Neural cell (in vitro differentiated cells): Measurements from ENCODE around the gene EFNA4.

ENCODE experiments used
- CTCF ChIP-seq: fragments of 450-650 bp; IDR thresholded peaks from 2 replicates; pipeline ENCODE4 v1.5.1; 2014; ENCODE audit warnings: antibody characterized with exemption, mild to moderate bottlenecking, moderate library complexity; ENCODE audit not compliant: poor library complexity, severe bottlenecking
- EP300 ChIP-seq: fragments of 450-650 bp; conservative IDR thresholded peaks from 2 replicates; pipeline ENCODE4 v1.6.1; 2014; ENCODE audit warnings: antibody characterized with exemption, mild to moderate bottlenecking, moderate library complexity; ENCODE audit not compliant: poor library complexity, severe bottlenecking
- EZH2 ChIP-seq: fragments of 200-600, 300-800 bp; shearing (Covaris generic), sonication (generic); IDR thresholded peaks from 2 replicates; pipeline ENCODE4 v1.6.1; 2014; ENCODE audit warnings: antibody characterized with exemption, low read length, borderline replicate concordance, mild to moderate bottlenecking; ENCODE audit not compliant: insufficient read depth, poor library complexity, severe bottlenecking
- MXI1 ChIP-seq: fragments of 450-650 bp; conservative IDR thresholded peaks from 2 replicates; pipeline ENCODE4 v1.6.1; 2014; ENCODE audit warnings: antibody characterized with exemption, mild to moderate bottlenecking; ENCODE audit not compliant: poor library complexity, severe bottlenecking
- POLR2AphosphoS5 ChIP-seq: IDR thresholded peaks from 2 replicates; pipeline ENCODE4 v1.6.1; 2012
- RAD21 ChIP-seq: fragments of 450-650 bp; conservative IDR thresholded peaks from 2 replicates; pipeline ENCODE4 v1.6.1; 2014; ENCODE audit warnings: antibody characterized with exemption, mild to moderate bottlenecking, moderate library complexity
- SMC3 ChIP-seq: fragments of 450-650 bp; conservative IDR thresholded peaks from 2 replicates; pipeline ENCODE4 v1.6.1; 2014; ENCODE audit warnings: antibody characterized with exemption, mild to moderate bottlenecking, moderate library complexity; ENCODE audit not compliant: poor library complexity
- TAF1 ChIP-seq: IDR thresholded peaks from 2 replicates; pipeline ENCODE4 v1.6.1; 2012; ENCODE audit warnings: low read depth

GRCh38 chr1:155077758-155078445 lies 14.4 kb downstream of the EFNA4 start:
- TF ChIP-seq CTCF, result no peak
- no peak for TF ChIP-seq EP300
- TF ChIP-seq EZH2, result no peak
- TF ChIP-seq POLR2AphosphoS5, result no peak
- no peak for TF ChIP-seq SMC3
- no peak for TF ChIP-seq MXI1
- TF ChIP-seq TAF1, result no peak
- no peak for TF ChIP-seq RAD21
